GM12878 (cell line): Measurements from ENCODE around the gene CLK2. TPM values are rescaled to one million over a fixed set of nuclear protein-coding genes. Genes with fewer than 3 reads are reported as not detected.

Source experiments
- ATF2 ChIP-seq: IDR thresholded peaks from 2 replicates; pipeline ENCODE4 v1.6.1; 2012; ENCODE audit warnings: low read length, inconsistent platforms
- BMI1 ChIP-seq: fragments of 450-650 bp; IDR thresholded peaks from 2 replicates; pipeline ENCODE4 v1.6.1; 2016; ENCODE audit warnings: mild to moderate bottlenecking, moderate library complexity, borderline replicate concordance
- CBX3 ChIP-seq: fragments of 200-600 bp; sonication (generic); IDR thresholded peaks from 2 replicates; pipeline ENCODE4 v1.6.1; 2016; ENCODE audit warnings: low read depth, borderline replicate concordance
- CEBPB ChIP-seq, 2 experiments: fragments of 150-350 bp in 1 of 2; IDR thresholded peaks; 2 replicates each; pipeline ENCODE4 v1.6.1; 2012 to 2014; ENCODE audit warnings: low read depth in 2 of 2, low read length in 2 of 2, borderline replicate concordance in 1 of 2, inconsistent platforms in 1 of 2
- DPF2 ChIP-seq: fragments of 450-650 bp; IDR thresholded peaks from 2 replicates; pipeline ENCODE4 v1.6.1; 2017; ENCODE audit warnings: mild to moderate bottlenecking
- ESRRA ChIP-seq: IDR thresholded peaks from 2 replicates; pipeline ENCODE4 v1.6.1; 2012; ENCODE audit warnings: mild to moderate bottlenecking, low read length, improper control_type of control experiment
- ETV6 ChIP-seq, 2 experiments: fragments of 450-650 bp in 1 of 2; IDR thresholded peaks in 1 of 2; conservative IDR thresholded peaks in 1 of 2; 2 replicates each; pipeline ENCODE4 v1.6.1; 2014; ENCODE audit warnings: antibody characterized with exemption in 1 of 2, borderline replicate concordance in 1 of 2, low read depth in 1 of 2, mild to moderate bottlenecking in 1 of 2, moderate library complexity in 1 of 2
- IRF4 ChIP-seq: IDR thresholded peaks from 2 replicates; pipeline ENCODE4 v1.6.1; 2011; ENCODE audit warnings: low read depth, low read length
- MTA2 ChIP-seq: fragments of 450-650 bp; IDR thresholded peaks from 2 replicates; pipeline ENCODE4 v1.6.1; 2016; ENCODE audit warnings: low read depth, mild to moderate bottlenecking, moderate library complexity
- MXI1 ChIP-seq: fragments of 150-350 bp; IDR thresholded peaks from 2 replicates; pipeline ENCODE4 v1.6.1; 2011; ENCODE audit warnings: low read depth, mild to moderate bottlenecking, inconsistent platforms, low read length, improper control_type of control experiment
- MYB ChIP-seq: fragments of 150-350 bp; IDR thresholded peaks from 2 replicates; pipeline ENCODE4 v1.6.1; 2014; ENCODE audit warnings: mild to moderate bottlenecking, low read depth, low read length, borderline replicate concordance
- NR2C1 ChIP-seq: fragments of 450-650 bp; IDR thresholded peaks from 2 replicates; pipeline ENCODE4 v1.6.1; 2017; ENCODE audit warnings: antibody characterized with exemption, mild to moderate bottlenecking, moderate library complexity
- PAX5 ChIP-seq: IDR thresholded peaks from 2 replicates; pipeline ENCODE4 v1.6.1; 2011; ENCODE audit warnings: low read depth, low read length, borderline replicate concordance
- PRDM15 ChIP-seq: fragments of 450-650 bp; formaldehyde crosslinking; IDR thresholded peaks from 2 replicates; pipeline ENCODE4 v1.4.0; 2020; ENCODE audit warnings: mild to moderate bottlenecking, moderate library complexity
- ZZZ3 ChIP-seq: IDR thresholded peaks from 2 replicates; pipeline ENCODE4 v1.6.1; 2011; ENCODE audit warnings: low read depth; ENCODE audit not compliant: control insufficient read depth, insufficient read length
- polyA plus RNA-seq, 11 experiments: library from polyadenylated mRNA; depleted of rRNA in 4 of 11; unstranded in 6 of 11; stranded (reverse) in 5 of 11; fragments of >200 nt; fragmentation: Nextera tagmentation in 4 of 11; fragmentation: Illumina TruSeq in 1 of 11; extraction: Ambion mirVana in 4 of 11; extraction: Trizol in 1 of 11; gene quantifications; 1 replicate in 1 of 11; 2 replicates in 10 of 11; pipeline versions ENCODE4 v1.2.1 to v1.2.3, GENCODE V29; 2011 to 2016; ENCODE audit warnings: inconsistent platforms in 2 of 11, missing spikeins in 2 of 11, low read depth in 1 of 11
- total RNA-seq, 4 experiments: library from RNA; depleted of rRNA in 3 of 4; stranded (reverse); fragments of >200 nt in 3 of 4; fragmentation: Illumina TruSeq in 1 of 4; extraction: Trizol in 1 of 4; gene quantifications; 2 replicates each; pipeline versions ENCODE4 v1.2.1 to v1.2.3, GENCODE V29; 2013 to 2021
- TF ChIP-seq, protein P1 (sequence below): fragments of 450-650 bp; IDR thresholded peaks from 2 replicates; pipeline ENCODE4 v1.6.1; 2018; ENCODE audit warnings: borderline replicate concordance, mild to moderate bottlenecking; ENCODE audit not compliant: partially characterized antibody
- TF ChIP-seq, protein P2 (sequence below): IDR thresholded peaks from 2 replicates; pipeline ENCODE4 v1.6.1; 2012; ENCODE audit warnings: low read depth, low read length, improper control_type of control experiment
- TF ChIP-seq, protein P3 (sequence below): fragments of 450-650 bp; IDR thresholded peaks from 2 replicates; pipeline ENCODE4 v1.6.1; 2016; ENCODE audit warnings: mild to moderate bottlenecking

Gene CLK2
- total and polyA plus RNA-seq, 10 of the 15 experiments (the other 5 are each of a cell fraction or from before 2014, with no cell fraction given) = 11.1 to 83.7 (median 36.7) TPM

DNA sequence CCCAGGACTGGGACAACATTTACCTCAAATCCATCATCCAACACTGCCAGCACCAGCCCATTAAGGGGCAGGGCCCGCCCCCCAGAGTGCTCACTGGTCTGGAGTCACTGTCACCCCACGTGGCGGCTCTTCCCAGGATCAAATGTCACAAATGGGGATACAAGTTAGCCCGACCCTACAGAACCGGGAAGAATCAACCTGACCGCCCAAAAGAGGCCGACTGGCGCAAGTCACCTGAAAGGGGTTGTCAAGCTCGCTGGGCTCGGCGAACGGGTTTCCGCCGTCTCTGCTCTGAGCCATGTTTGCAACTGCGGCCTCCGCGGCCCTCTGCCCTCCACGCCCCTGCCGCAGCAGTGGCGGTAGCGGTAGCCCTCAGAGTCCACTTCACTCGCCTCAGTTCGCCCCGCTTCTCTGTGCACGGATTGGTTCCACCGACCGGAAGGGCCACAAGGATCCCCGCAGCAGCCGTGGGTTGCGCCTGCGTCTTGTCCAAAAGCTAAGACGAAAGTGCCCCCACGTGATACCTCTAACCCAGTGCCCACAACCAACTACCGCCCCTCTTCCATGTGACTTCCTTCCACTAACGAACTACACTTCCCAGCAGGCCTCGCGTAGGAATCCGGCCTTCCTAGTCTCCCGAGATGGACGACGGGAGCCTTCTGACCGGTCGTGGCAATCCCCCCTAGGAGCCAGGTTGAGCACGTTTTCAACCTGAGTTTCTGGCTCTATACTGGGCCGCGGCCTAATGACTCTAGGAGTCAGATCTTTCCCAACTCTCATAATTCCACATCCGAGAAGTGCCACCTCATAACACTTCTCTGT is 11.2 kb downstream of the CLK2 start, which contains the start of gene SCAMP3 (continued):
- TF ChIP-seq IRF4 = 0 out of 2 replicates have a peak, but pooled peaks have one; percentile 28
- TF ChIP-seq, protein P1, sequence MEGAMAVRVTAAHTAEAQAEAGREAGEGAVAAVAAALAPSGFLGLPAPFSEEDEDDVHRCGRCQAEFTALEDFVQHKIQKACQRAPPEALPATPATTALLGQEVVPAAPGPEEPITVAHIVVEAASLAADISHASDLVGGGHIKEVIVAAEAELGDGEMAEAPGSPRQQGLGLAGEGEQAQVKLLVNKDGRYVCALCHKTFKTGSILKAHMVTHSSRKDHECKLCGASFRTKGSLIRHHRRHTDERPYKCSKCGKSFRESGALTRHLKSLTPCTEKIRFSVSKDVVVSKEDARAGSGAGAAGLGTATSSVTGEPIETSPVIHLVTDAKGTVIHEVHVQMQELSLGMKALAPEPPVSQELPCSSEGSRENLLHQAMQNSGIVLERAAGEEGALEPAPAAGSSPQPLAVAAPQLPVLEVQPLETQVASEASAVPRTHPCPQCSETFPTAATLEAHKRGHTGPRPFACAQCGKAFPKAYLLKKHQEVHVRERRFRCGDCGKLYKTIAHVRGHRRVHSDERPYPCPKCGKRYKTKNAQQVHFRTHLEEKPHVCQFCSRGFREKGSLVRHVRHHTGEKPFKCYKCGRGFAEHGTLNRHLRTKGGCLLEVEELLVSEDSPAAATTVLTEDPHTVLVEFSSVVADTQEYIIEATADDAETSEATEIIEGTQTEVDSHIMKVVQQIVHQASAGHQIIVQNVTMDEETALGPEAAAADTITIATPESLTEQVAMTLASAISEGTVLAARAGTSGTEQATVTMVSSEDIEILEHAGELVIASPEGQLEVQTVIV = no peak
- TF ChIP-seq, protein P2, sequence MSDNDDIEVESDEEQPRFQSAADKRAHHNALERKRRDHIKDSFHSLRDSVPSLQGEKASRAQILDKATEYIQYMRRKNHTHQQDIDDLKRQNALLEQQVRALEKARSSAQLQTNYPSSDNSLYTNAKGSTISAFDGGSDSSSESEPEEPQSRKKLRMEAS = peak; percentile 97
- TF ChIP-seq MYB = no peak
- peak; percentile 28; the same call in 1 of the 2 replicates for TF ChIP-seq MTA2
- peak; percentile 12; the same call in 1 of the 2 replicates for TF ChIP-seq BMI1
- no peak for TF ChIP-seq CEBPB (IDR thresholded peaks at IDR 0.05; ENCODE audit: borderline replicate concordance in 1 of 2, low read depth in 2 of 2, low read length in 2 of 2)
- TF ChIP-seq ZZZ3 = no peak
- 0 out of 2 replicates have a peak, but pooled peaks have one; percentile 7 for TF ChIP-seq DPF2
- TF ChIP-seq MXI1 = peak; percentile 81
- TF ChIP-seq CBX3 = no peak
- TF ChIP-seq ATF2 = no peak; the same call in 1 of the 2 replicates
- TF ChIP-seq ESRRA = 0 out of 2 replicates have a peak, but pooled peaks have one; percentile 55
- TF ChIP-seq PAX5 = no peak
- TF ChIP-seq ETV6 (conservative IDR thresholded peaks at IDR 0.05 in 1 of 2, IDR thresholded peaks at IDR 0.05 in 1 of 2; ENCODE audit: borderline replicate concordance in 1 of 2, low read depth in 1 of 2) = no peak
- TF ChIP-seq, protein P3, sequence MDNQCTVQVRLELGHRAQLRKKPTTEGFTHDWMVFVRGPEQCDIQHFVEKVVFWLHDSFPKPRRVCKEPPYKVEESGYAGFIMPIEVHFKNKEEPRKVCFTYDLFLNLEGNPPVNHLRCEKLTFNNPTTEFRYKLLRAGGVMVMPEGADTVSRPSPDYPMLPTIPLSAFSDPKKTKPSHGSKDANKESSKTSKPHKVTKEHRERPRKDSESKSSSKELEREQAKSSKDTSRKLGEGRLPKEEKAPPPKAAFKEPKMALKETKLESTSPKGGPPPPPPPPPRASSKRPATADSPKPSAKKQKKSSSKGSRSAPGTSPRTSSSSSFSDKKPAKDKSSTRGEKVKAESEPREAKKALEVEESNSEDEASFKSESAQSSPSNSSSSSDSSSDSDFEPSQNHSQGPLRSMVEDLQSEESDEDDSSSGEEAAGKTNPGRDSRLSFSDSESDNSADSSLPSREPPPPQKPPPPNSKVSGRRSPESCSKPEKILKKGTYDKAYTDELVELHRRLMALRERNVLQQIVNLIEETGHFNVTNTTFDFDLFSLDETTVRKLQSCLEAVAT = peak; percentile 56; the same call in 1 of the 2 replicates
- no peak for TF ChIP-seq PRDM15 (CRISPR knock-in tag)
- TF ChIP-seq NR2C1 = no peak
